ENCODE results near the gene PIMREG. TPM values are rescaled to one million over a fixed set of nuclear protein-coding genes. Genes with fewer than 3 reads are reported as not detected.

The PIMREG gene
- polyA plus RNA-seq, 1 donor from 2014 or later, result 6.0 TPM

DNA sequence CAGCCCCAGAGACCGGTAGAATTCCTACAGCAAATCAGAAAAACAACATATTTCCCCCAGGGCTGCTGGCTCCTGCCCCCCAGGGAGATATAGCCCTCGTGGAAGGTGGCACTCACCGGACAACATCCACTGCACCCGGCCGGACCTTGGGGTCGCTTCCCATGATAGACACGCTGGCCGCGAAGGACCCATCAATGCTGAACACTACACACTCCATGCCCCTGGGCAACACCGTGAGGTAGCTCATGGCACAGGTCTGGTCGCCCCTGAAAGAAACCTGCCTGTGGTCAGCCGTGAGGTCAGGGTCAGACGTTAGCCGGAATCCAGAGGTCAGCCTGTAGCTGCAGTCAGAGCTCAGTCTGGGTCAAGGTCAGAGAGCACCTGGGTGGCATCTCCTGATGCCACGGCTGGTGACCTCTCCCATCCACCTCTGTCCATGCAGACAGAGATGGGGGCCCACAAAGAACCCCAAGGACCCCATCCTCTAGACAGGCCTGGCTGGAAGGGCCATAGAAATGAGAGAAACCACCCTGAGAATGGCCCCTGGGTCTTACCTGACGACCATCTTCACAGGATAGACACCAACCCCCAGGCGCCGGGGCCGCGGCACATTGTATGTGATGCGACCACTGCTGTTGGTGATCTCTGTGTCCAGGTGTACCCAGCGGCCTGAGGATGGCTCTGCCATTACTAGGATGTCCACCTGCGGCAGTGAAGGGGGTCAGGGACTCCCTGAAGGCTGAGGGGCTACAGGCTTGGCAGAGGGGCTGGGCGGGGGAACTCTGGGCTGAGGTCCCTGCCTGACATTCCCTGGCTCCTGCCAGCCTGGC is 19.6 kb downstream of the PIMREG start:
- Histone ChIP-seq H3K9ac (ENCODE audit: low read length) (no peak overlapping the region), H3K36me3 (ENCODE audit: insufficient read depth, low read length) (no peaks in the 10 kb centered on the region), H3F3A (ENCODE audit: insufficient read depth, low read length, poor library complexity, severe bottlenecking) (no peaks in the 10 kb centered on the region), H3K27ac (ENCODE audit: low read length) (no peak overlapping the region), H3K4me2 (ENCODE audit: low read length) (no peak overlapping the region), H3K27me3 (ENCODE audit: insufficient read depth, low read depth, low read length) (no peaks in the 10 kb centered on the region), H4K20me1 (ENCODE audit: insufficient read depth) (no peaks in the 10 kb centered on the region), H3K4me3 (ENCODE audit: low read length) (no peak overlapping the region), H3K9me2 (ENCODE audit: insufficient read depth, low read length) (no peaks in the 10 kb centered on the region), H2AFZ (ENCODE audit: low read depth, low read length) (no peak overlapping the region), H3K9me3 (ENCODE audit: low read length) (no peaks in the 10 kb centered on the region), H3K79me2 (replicated peaks; ENCODE audit: insufficient read depth, low read length) (no peaks in the 10 kb centered on the region)
- TF ChIP-seq MXI1 (conservative IDR thresholded peaks at IDR 0.05; ENCODE audit: poor library complexity, severe bottlenecking) (no peak), POLR2AphosphoS5 (IDR thresholded peaks at IDR 0.05) (no peak), TAF1 (IDR thresholded peaks at IDR 0.05; ENCODE audit: low read depth) (no peak), EZH2 (IDR thresholded peaks at IDR 0.05; ENCODE audit: borderline replicate concordance, insufficient read depth, low read length, poor library complexity, severe bottlenecking) (no peak), RAD21 (conservative IDR thresholded peaks at IDR 0.05) (no peak), EP300 (conservative IDR thresholded peaks at IDR 0.05; ENCODE audit: poor library complexity, severe bottlenecking) (no peak), SMC3 (conservative IDR thresholded peaks at IDR 0.05; ENCODE audit: poor library complexity) (no peak)
- TF ChIP-seq, protein P1, sequence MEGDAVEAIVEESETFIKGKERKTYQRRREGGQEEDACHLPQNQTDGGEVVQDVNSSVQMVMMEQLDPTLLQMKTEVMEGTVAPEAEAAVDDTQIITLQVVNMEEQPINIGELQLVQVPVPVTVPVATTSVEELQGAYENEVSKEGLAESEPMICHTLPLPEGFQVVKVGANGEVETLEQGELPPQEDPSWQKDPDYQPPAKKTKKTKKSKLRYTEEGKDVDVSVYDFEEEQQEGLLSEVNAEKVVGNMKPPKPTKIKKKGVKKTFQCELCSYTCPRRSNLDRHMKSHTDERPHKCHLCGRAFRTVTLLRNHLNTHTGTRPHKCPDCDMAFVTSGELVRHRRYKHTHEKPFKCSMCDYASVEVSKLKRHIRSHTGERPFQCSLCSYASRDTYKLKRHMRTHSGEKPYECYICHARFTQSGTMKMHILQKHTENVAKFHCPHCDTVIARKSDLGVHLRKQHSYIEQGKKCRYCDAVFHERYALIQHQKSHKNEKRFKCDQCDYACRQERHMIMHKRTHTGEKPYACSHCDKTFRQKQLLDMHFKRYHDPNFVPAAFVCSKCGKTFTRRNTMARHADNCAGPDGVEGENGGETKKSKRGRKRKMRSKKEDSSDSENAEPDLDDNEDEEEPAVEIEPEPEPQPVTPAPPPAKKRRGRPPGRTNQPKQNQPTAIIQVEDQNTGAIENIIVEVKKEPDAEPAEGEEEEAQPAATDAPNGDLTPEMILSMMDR (IDR thresholded peaks at IDR 0.05; ENCODE audit: poor library complexity, severe bottlenecking), result no peak
- TF ChIP-seq, protein P2, sequence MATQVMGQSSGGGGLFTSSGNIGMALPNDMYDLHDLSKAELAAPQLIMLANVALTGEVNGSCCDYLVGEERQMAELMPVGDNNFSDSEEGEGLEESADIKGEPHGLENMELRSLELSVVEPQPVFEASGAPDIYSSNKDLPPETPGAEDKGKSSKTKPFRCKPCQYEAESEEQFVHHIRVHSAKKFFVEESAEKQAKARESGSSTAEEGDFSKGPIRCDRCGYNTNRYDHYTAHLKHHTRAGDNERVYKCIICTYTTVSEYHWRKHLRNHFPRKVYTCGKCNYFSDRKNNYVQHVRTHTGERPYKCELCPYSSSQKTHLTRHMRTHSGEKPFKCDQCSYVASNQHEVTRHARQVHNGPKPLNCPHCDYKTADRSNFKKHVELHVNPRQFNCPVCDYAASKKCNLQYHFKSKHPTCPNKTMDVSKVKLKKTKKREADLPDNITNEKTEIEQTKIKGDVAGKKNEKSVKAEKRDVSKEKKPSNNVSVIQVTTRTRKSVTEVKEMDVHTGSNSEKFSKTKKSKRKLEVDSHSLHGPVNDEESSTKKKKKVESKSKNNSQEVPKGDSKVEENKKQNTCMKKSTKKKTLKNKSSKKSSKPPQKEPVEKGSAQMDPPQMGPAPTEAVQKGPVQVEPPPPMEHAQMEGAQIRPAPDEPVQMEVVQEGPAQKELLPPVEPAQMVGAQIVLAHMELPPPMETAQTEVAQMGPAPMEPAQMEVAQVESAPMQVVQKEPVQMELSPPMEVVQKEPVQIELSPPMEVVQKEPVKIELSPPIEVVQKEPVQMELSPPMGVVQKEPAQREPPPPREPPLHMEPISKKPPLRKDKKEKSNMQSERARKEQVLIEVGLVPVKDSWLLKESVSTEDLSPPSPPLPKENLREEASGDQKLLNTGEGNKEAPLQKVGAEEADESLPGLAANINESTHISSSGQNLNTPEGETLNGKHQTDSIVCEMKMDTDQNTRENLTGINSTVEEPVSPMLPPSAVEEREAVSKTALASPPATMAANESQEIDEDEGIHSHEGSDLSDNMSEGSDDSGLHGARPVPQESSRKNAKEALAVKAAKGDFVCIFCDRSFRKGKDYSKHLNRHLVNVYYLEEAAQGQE (IDR thresholded peaks at IDR 0.05; ENCODE audit: borderline replicate concordance), result no peak

DNA sequence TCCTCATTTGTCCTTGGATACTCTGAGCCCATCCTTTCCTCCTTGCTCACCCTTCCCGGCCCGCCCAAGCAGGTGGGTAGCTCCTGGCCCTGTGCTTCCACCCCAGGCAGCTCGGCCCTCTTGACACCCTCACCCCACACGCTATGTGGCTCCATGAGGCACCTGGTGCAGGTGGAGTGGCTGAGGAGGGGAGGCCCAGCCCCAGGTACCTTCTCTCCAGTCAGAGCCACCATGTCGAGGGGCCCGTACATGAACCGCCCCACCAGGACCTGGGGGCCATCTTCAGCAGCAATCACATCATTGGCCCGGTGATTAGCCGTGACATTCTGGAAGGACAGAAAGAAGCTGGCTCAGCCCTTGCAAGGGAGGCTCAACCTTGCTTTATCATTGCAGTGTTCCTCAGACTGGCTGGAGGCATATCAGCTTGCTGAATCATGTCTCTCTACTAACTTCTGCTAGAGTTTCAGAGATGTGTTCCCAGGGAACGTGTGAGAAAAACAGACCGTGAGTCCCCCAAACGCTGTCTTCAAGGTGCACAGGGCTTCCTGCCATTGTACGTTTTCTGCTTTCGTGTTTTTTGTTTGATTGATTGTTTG is 20.3 kb downstream of the PIMREG start:
- Histone ChIP-seq H3K79me2 (replicated peaks; ENCODE audit: insufficient read depth, low read length) (no peaks in the 10 kb centered on the region), H3K9me2 (ENCODE audit: insufficient read depth, low read length) (no peaks in the 10 kb centered on the region), H3K27me3 (ENCODE audit: insufficient read depth, low read depth, low read length) (no peaks in the 10 kb centered on the region), H3F3A (ENCODE audit: insufficient read depth, low read length, poor library complexity, severe bottlenecking) (no peaks in the 10 kb centered on the region), H3K9me3 (ENCODE audit: low read length) (no peaks in the 10 kb centered on the region), H4K20me1 (ENCODE audit: insufficient read depth) (no peaks in the 10 kb centered on the region), H3K27ac (ENCODE audit: low read length) (no peak overlapping the region), H3K9ac (ENCODE audit: low read length) (no peak overlapping the region), H3K4me2 (ENCODE audit: low read length) (no peak overlapping the region), H2AFZ (ENCODE audit: low read depth, low read length) (no peak overlapping the region), H3K4me3 (ENCODE audit: low read length) (no peak overlapping the region), H3K36me3 (ENCODE audit: insufficient read depth, low read length) (no peaks in the 10 kb centered on the region)
- TF ChIP-seq, protein P1 (IDR thresholded peaks at IDR 0.05; ENCODE audit: poor library complexity, severe bottlenecking), result no peak
- TF ChIP-seq SMC3 (conservative IDR thresholded peaks at IDR 0.05; ENCODE audit: poor library complexity), result no peak
- TF ChIP-seq, protein P2 (IDR thresholded peaks at IDR 0.05; ENCODE audit: borderline replicate concordance), result no peak
- no peak for TF ChIP-seq EZH2 (IDR thresholded peaks at IDR 0.05; ENCODE audit: borderline replicate concordance, insufficient read depth, low read length, poor library complexity, severe bottlenecking)
- TF ChIP-seq EP300 (conservative IDR thresholded peaks at IDR 0.05; ENCODE audit: poor library complexity, severe bottlenecking), result no peak
- no peak for TF ChIP-seq RAD21 (conservative IDR thresholded peaks at IDR 0.05)
- no peak for TF ChIP-seq MXI1 (conservative IDR thresholded peaks at IDR 0.05; ENCODE audit: poor library complexity, severe bottlenecking)
- TF ChIP-seq POLR2AphosphoS5 (IDR thresholded peaks at IDR 0.05), result no peak
- TF ChIP-seq TAF1 (IDR thresholded peaks at IDR 0.05; ENCODE audit: low read depth), result no peak

All from neural cell (in vitro differentiated cells).